Coronary artery (tissue), 2 donors: Measurements from ENCODE around the gene GRID1.

Source experiments
- DNase-seq: peaks from one replicate; pipeline ENCODE4 v3.0.0-alpha.2; 2017; ENCODE audit warnings: low spot score
- H3K27ac ChIP-seq, 2 donors: fragments of 200-600 bp; sonication (generic); one replicate each; pipeline ENCODE4 v1.5.1; 2016 to 2019
- H3K4me3 ChIP-seq: fragments of 200-600 bp; sonication (generic); 2 replicates; pipeline ENCODE4 v1.5.1; 2016; ENCODE audit warnings: mild to moderate bottlenecking, moderate library complexity
- CTCF ChIP-seq: fragments of 200-600 bp; sonication (generic); IDR thresholded peaks from one replicate; pipeline ENCODE4 v1.5.1; 2019; ENCODE audit warnings: antibody characterized with exemption

The GRID1 gene

GRCh38 chr10:86211691-86212390 is 154.8 kb downstream of the GRID1 start:
- no peak for TF ChIP-seq CTCF
- DNase-seq, result no peak
- Histone ChIP-seq H3K27ac (no peak overlapping the region), H3K4me3 (no peak overlapping the region)

GRCh38 chr10:86210416-86210815 is 156.2 kb downstream of the GRID1 start:
- Histone ChIP-seq H3K27ac (no peak overlapping the region), H3K4me3 (no peak overlapping the region)
- no peak for DNase-seq
- TF ChIP-seq CTCF, result no peak

GRCh38 chr10:86209726-86210125 is 156.9 kb downstream of the GRID1 start:
- no peak for DNase-seq
- TF ChIP-seq CTCF, result no peak
- Histone ChIP-seq H3K27ac (no peak overlapping the region), H3K4me3 (no peak overlapping the region)

- TF ChIP-seq CTCF, result no peak
- DNase-seq, result no peak
- Histone ChIP-seq H3K4me3 (no peak overlapping the region), H3K27ac (no peak overlapping the region)
These were observed 159.4 kb downstream of the GRID1 start for GRCh38 chr10:86207226-86207625.

GRCh38 chr10:86206240-86206579 is 160.4 kb downstream of the GRID1 start:
- H3K4me3 ChIP-seq, result no peak overlapping the region
- TF ChIP-seq CTCF, result no peak
- no peak overlapping the region for H3K27ac ChIP-seq
- DNase-seq, result no peak

GRCh38 chr10:86205306-86206239 is 161.0 kb downstream of the GRID1 start:
- no peak overlapping the region for H3K27ac ChIP-seq
- no peak for DNase-seq
- no peak for TF ChIP-seq CTCF
- H3K4me3 ChIP-seq, result no peak overlapping the region
